Keratinocyte (primary cell): ENCODE results near the gene METTL4.

Source experiments
- EZH2 ChIP-seq: IDR thresholded peaks from one replicate; pipeline ENCODE4 v1.6.1; 2012; ENCODE audit warnings: inconsistent platforms, mild to moderate bottlenecking, low read length, moderate library complexity
- TF ChIP-seq, protein P1 (sequence below), 3 experiments: IDR thresholded peaks in 1 of 3; conservative IDR thresholded peaks in 1 of 3; optimal IDR thresholded peaks in 1 of 3; 2 replicates in 2 of 3; 3 replicates in 1 of 3; pipeline versions ENCODE3 to v1.5.1; 2011; ENCODE audit warnings: low read length in 3 of 3, mild to moderate bottlenecking in 3 of 3, moderate library complexity in 2 of 3, control low read depth in 1 of 3, inconsistent platforms in 1 of 3; ENCODE audit not compliant: insufficient read depth in 2 of 3; ENCODE audit errors: extremely low read depth in 1 of 3

- TF ChIP-seq, protein P1, sequence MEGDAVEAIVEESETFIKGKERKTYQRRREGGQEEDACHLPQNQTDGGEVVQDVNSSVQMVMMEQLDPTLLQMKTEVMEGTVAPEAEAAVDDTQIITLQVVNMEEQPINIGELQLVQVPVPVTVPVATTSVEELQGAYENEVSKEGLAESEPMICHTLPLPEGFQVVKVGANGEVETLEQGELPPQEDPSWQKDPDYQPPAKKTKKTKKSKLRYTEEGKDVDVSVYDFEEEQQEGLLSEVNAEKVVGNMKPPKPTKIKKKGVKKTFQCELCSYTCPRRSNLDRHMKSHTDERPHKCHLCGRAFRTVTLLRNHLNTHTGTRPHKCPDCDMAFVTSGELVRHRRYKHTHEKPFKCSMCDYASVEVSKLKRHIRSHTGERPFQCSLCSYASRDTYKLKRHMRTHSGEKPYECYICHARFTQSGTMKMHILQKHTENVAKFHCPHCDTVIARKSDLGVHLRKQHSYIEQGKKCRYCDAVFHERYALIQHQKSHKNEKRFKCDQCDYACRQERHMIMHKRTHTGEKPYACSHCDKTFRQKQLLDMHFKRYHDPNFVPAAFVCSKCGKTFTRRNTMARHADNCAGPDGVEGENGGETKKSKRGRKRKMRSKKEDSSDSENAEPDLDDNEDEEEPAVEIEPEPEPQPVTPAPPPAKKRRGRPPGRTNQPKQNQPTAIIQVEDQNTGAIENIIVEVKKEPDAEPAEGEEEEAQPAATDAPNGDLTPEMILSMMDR (optimal IDR thresholded peaks at IDR 0.05 in 1 of 3, IDR thresholded peaks at IDR 0.05 in 1 of 3, conservative IDR thresholded peaks at IDR 0.05 in 1 of 3; ENCODE audit: extremely low read depth in 1 of 3, insufficient read depth in 2 of 3, low read length in 3 of 3), result no peak
- TF ChIP-seq EZH2, result no peak
Observed at GRCh38 chr18:2532797-2533196, 38.5 kb downstream of the METTL4 start.
